HG02759 (cell line): ENCODE measurements around the gene KLHL22.
"Not testable (repeated sequence)": the region's sequence is repeated elsewhere in the genome, so short reads cannot be mapped to it uniquely, and the experiment has no call there.

Experiments
- ATAC-seq: cut with Tn5 transposase; IDR thresholded peaks from one replicate; pipeline ENCODE4 v1.9.1; 2021; ENCODE audit warnings: mild to moderate bottlenecking, moderate library complexity; ENCODE audit not compliant: unreplicated experiment

KLHL22 gene

GRCh38 chr22:20524004-20524481, 28.4 kb upstream of the KLHL22 start:
- ATAC-seq: no peak

GRCh38 chr22:20523086-20523983, 27.7 kb upstream of the KLHL22 start:
- ATAC-seq: no peak

- no peak for ATAC-seq
These were observed 26.8 kb upstream of the KLHL22 start for GRCh38 chr22:20522134-20523004.

- ATAC-seq: no peak
These were observed 24.5 kb upstream of the KLHL22 start for GRCh38 chr22:20520093-20520511.

GRCh38 chr22:20519558-20519957, 24.0 kb upstream of the KLHL22 start:
- no peak for ATAC-seq

- ATAC-seq: no peak
These were observed 22.4 kb upstream of the KLHL22 start for GRCh38 chr22:20517841-20518592.

- no peak for ATAC-seq
These were observed 21.8 kb upstream of the KLHL22 start for GRCh38 chr22:20517422-20517821.

- no peak for ATAC-seq
These were observed 20.8 kb upstream of the KLHL22 start for GRCh38 chr22:20516399-20516798.

- no peak for ATAC-seq
These were observed 19.2 kb upstream of the KLHL22 start for GRCh38 chr22:20514658-20515406.

- ATAC-seq: no peak
These were observed 16.1 kb upstream of the KLHL22 start for GRCh38 chr22:20511578-20512229.

- ATAC-seq: no peak
These were observed 15.4 kb upstream of the KLHL22 start for GRCh38 chr22:20510811-20511577.

- ATAC-seq: no peak
These were observed 13.9 kb upstream of the KLHL22 start for GRCh38 chr22:20509344-20510047.

GRCh38 chr22:20508815-20509271, 13.2 kb upstream of the KLHL22 start:
- no peak for ATAC-seq

- not testable (repeated sequence) for ATAC-seq
These were observed 12.6 kb upstream of the KLHL22 start for GRCh38 chr22:20508067-20508755.

GRCh38 chr22:20507253-20508066, 11.9 kb upstream of the KLHL22 start, which contains the start of gene MED15:
MED15 (plus strand) TSS chr22:20507610; CDS start chr22:20507679, 69 bp downstream.
- ATAC-seq: peak; percentile 89

GRCh38 chr22:20506543-20507252, 11.1 kb upstream of the KLHL22 start:
- no peak for ATAC-seq
